T-helper 2 cell treated with Interferon-gamma antibody and Interleukin-4, amounts not matched to agents 100 ng/mL and 5 ng/mL, for 36 hours (primary cell): ENCODE results near the gene TRPM8. TPM values are rescaled to one million over a fixed set of nuclear protein-coding genes. Genes with fewer than 3 reads are reported as not detected.
"Not testable (repeated sequence)": the region's sequence is repeated elsewhere in the genome, so short reads cannot be mapped to it uniquely, and the experiment has no call there.

Source experiments
- intact Hi-C: fragments of 100-400 bp; cut with micrococcal nuclease; formaldehyde crosslinking; loops from one replicate; pipeline ENCODE4 v1.15.1; 2023
- total RNA-seq: library from RNA; stranded (reverse); gene quantifications from 2 replicates; pipeline ENCODE4 v1.2.3, GENCODE V29; 2022

The TRPM8 gene
- total RNA-seq, result not detected in 2 replicates

GRCh38 chr2:233917116-233917515 is at the start of gene TRPM8:
TSS of gene TRPM8 (plus strand) at chr2:233917373. CDS start at chr2:233926538, 9,165 bp downstream.
- intact Hi-C loops, result no loop called here

GRCh38 chr2:233867993-233868532 is 49.1 kb upstream of the TRPM8 start, which contains the start of gene MSL3B:
TSS of gene MSL3B (minus strand) at chr2:233868386.
- intact Hi-C loops, result loop anchor here (1.0 kb wide), 1 partner anchor 14 kb away; the partner anchor contains the start of gene HJURP

GRCh38 chr2:233871432-233871831 is 45.7 kb upstream of the TRPM8 start:
- intact Hi-C loops, result no loop called here

- intact Hi-C loops, result not testable (repeated sequence)
Measured at GRCh38 chr2:233872125-233872524, 45.0 kb upstream of the TRPM8 start.

GRCh38 chr2:233882353-233882752 is 34.8 kb upstream of the TRPM8 start:
- intact Hi-C loops, result no loop called here

GRCh38 chr2:233892793-233893192 is 24.4 kb upstream of the TRPM8 start:
- intact Hi-C loops, result no loop called here

GRCh38 chr2:233896253-233896652 is 20.9 kb upstream of the TRPM8 start:
- intact Hi-C loops, result not testable (repeated sequence)

GRCh38 chr2:233901367-233901766 is 15.8 kb upstream of the TRPM8 start:
- intact Hi-C loops, result no loop called here

- intact Hi-C loops, result no loop called here
Measured at GRCh38 chr2:233901884-233902283, 15.3 kb upstream of the TRPM8 start.

- intact Hi-C loops, result no loop called here
Measured at GRCh38 chr2:233905945-233906344, 11.2 kb upstream of the TRPM8 start.

GRCh38 chr2:233907627-233908026 is 9.5 kb upstream of the TRPM8 start:
- intact Hi-C loops, result no loop called here

GRCh38 chr2:233912691-233913423 is 4.3 kb upstream of the TRPM8 start:
- intact Hi-C loops, result no loop called here

GRCh38 chr2:233915128-233915527 is 2.0 kb upstream of the TRPM8 start:
- intact Hi-C loops, result no loop called here

GRCh38 chr2:233919319-233919718 is 2.1 kb downstream of the TRPM8 start:
- intact Hi-C loops, result no loop called here

- intact Hi-C loops, result no loop called here
Measured at GRCh38 chr2:233919938-233920337, 2.8 kb downstream of the TRPM8 start.

GRCh38 chr2:233922471-233922870 is 5.3 kb downstream of the TRPM8 start:
- intact Hi-C loops, result no loop called here

- intact Hi-C loops, result no loop called here
Measured at GRCh38 chr2:233925402-233925801, 8.2 kb downstream of the TRPM8 start.

GRCh38 chr2:233926806-233927205 is 9.6 kb downstream of the TRPM8 start:
- intact Hi-C loops, result no loop called here

GRCh38 chr2:233928594-233929351 is 11.6 kb downstream of the TRPM8 start:
- intact Hi-C loops, result no loop called here

- intact Hi-C loops, result no loop called here
Measured at GRCh38 chr2:233929352-233930022, 12.3 kb downstream of the TRPM8 start.

- intact Hi-C loops, result no loop called here
Measured at GRCh38 chr2:233934524-233934923, 17.4 kb downstream of the TRPM8 start.

- intact Hi-C loops, result no loop called here
Measured at GRCh38 chr2:233935426-233935825, 18.3 kb downstream of the TRPM8 start.
